NCI-H2196 treated with DMSO at 0.1 percent for 48 hours (cell line): ENCODE results near the gene PHLDA2.
A peak's percentile ranks its signal among the peaks of the same experiment; 100 is the strongest.

Source experiments
- DNase-seq: peaks from one replicate; lab custom pipeline; 2025; ENCODE audit not compliant: unreplicated experiment; lab: John Stamatoyannopoulos, UW

The PHLDA2 gene

GRCh38 chr11:2930704-2931419, 1.6 kb upstream of the PHLDA2 start:
- DNase-seq: peak; percentile 78

GRCh38 chr11:2929950-2930703, 907 bp upstream of the PHLDA2 start:
- DNase-seq: peak; percentile 35

GRCh38 chr11:2929531-2929949, 320 bp upstream of the PHLDA2 start:
- no peak for DNase-seq

- DNase-seq: no peak
Observed at GRCh38 chr11:2927851-2928604, 1.2 kb downstream of the PHLDA2 start.

- DNase-seq: no peak
Observed at GRCh38 chr11:2927121-2927800, 2.0 kb downstream of the PHLDA2 start.

- DNase-seq: no peak
Observed at GRCh38 chr11:2926611-2927051, 2.6 kb downstream of the PHLDA2 start.

GRCh38 chr11:2924821-2925675, 4.2 kb downstream of the PHLDA2 start:
- no peak for DNase-seq

GRCh38 chr11:2924381-2924780, 4.8 kb downstream of the PHLDA2 start:
- DNase-seq: no peak

GRCh38 chr11:2923446-2924375, 5.5 kb downstream of the PHLDA2 start:
- no peak for DNase-seq

GRCh38 chr11:2922655-2923054, 6.6 kb downstream of the PHLDA2 start:
- no peak for DNase-seq

- no peak for DNase-seq
Observed at GRCh38 chr11:2921742-2922493, 7.3 kb downstream of the PHLDA2 start.

- no peak for DNase-seq
Observed at GRCh38 chr11:2921261-2921660, 8.0 kb downstream of the PHLDA2 start.

GRCh38 chr11:2920343-2920742, 8.9 kb downstream of the PHLDA2 start:
- DNase-seq: no peak

GRCh38 chr11:2919837-2920236, 9.4 kb downstream of the PHLDA2 start:
- no peak for DNase-seq

GRCh38 chr11:2919188-2919587, 10.0 kb downstream of the PHLDA2 start:
- DNase-seq: no peak

GRCh38 chr11:2917842-2918490, 11.3 kb downstream of the PHLDA2 start:
- DNase-seq: no peak

GRCh38 chr11:2916892-2917645, 12.2 kb downstream of the PHLDA2 start:
- DNase-seq: no peak
